ENCODE measurements around the gene ISG15.
"Not testable (repeated sequence)": the region's sequence is repeated elsewhere in the genome, so short reads cannot be mapped to it uniquely, and the experiment has no call there.

The ISG15 gene

DNA sequence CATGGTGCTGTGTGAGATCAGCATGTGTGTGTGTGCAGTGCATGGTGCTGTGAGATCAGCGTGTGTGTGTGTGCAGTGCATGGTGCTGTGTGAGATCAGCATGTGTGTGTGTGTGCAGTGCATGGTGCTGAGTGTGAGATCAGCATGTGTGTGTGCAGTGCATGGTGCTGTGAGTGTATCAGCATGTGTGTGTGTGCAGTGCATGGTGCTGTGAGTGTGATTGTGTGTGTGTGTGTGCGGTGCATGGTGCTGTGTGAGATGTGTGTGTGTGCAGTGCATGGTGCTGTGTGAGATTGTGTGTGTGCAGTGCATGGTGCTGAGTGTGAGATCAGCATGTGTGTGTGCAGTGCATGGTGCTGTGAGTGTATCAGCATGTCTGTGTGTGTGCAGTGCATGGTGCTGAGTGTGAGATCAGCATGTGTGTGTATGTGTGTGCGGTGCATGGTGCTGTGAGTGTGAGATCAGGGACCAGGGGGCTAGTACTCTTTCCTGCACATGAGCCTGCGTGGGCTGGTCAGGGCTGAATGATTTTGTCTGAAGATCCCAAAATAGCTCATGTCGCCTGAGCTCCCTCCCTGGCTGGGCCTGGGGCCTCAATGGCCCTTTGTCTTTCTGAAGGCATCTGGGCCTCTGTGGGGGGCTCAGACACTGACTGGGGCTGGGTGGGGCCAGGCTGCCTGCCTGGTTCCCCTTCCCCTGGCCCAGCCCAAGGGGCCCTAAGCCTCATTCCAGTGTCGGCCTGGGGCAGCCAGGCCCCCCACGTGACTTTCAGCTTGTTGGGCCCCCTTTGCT is 17.8 kb downstream of the ISG15 start:
- DNase-seq (ENCODE audit: low read depth): not testable (repeated sequence)

DNA sequence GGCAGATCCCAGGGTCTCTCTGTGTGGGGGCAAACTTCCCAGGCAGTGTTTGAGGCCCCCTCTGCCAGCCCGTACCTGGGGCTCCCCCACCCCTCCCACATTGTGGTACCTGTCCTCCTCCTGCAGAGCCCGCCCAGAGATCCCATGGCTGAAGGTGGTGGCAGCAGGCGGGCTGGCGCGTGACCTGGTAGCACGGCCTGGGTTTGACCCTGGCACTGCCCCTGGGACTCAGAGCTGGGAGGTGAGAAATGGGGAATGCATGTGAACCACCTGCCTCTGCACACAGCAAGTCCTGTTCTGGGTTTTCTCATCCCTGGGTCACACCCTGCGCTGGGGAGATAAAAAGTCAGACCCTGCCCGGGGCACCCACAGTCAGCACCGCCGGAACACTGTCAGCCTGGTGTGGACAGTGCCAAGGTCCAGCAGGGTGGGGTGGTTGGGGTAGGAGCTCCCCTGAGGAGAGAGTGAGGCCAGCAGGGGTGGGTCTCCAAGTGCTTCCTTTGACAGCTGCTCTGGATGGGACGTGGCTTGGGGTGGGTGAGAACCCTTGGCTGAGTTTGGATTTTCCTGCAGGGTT is 18.4 kb downstream of the ISG15 start:
- DNase-seq (ENCODE audit: low read depth): no peak

DNA sequence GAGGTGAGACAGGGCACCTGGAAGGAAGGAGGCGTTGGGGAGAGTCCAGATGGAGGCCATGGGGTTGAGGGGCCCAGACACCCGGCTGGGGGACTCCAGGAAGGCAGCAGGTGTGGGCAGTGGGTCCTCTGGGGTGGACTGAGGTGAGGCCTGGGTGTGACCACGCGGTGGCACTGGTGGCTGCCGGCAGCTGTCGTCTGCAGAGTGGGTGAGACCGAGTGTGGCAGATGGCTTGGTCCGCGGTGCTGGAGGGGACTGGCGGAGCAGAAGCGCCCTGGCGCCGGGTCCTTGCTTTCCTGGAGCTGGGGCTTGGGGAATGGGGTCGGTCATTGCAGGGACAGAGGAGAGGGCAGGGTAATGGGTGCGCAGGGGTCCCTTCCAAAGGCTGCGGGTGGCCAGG is 19.1 kb downstream of the ISG15 start:
- no peak for DNase-seq (ENCODE audit: low read depth)

DNA sequence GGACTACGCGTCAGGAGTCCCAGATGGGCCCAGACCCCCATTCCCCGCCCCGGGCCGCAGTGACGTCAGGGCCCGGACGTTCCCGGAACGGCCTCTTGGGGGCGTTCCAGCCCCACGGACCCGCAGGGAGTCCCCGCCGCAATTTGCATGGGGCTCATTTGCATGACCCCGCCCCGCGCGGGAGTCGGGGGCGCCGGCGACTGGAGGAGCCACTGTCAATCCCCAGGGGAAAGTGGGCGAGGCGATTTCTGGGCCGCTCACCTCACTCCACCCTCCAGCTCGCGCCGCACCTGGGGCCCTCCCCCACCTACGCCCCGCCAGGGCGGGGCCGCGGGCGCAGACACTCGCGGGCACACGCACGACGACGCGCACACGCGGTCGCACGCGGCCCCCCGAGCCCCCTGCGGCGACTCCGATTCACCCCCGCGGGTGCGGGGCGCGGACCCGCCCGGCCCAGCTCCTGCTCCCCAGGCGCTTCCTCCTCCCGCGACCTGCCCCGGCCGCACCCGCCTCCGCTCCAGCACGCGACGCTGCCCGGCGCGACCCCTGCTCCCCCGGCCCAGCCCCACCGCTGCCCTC is 19.8 kb downstream of the ISG15 start:
- DNase-seq (ENCODE audit: low read depth): no peak

DNA sequence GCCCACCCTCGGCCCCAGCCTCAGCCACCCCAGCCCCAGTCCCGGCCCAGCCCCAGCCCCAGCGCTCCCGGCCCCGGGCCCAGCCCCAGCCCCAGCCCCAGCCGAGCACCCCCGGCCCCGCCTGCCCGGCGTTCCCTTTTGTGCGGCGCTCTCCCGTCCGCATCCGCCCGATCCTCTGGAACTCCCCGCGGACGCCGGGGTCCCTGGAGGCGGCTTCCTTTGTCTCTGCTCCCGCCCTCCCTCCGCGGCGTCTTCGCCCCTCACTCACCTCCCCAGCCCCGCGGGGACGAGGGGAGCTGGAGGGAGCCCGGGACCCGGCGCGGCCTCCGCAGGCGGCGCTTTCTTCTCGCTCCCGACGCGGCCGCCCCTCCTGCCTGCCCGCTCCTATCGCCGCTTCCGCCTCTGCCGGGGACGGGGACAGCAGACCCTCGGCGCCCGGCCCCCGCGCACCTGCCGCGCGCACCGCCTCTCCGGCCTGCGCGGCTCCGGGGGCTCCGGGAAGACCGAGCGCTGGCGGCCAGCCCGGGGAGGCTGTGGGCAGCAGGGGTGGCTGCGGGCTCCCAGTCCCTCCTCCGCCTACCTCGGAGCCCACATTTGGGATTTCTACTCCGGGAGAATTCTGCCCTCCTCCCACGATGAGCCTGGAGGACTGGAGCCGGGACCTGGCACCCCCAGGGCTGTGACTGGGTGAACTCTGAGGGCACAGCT is 20.6 kb downstream of the ISG15 start:
- DNase-seq (ENCODE audit: low read depth): no peak

DNA sequence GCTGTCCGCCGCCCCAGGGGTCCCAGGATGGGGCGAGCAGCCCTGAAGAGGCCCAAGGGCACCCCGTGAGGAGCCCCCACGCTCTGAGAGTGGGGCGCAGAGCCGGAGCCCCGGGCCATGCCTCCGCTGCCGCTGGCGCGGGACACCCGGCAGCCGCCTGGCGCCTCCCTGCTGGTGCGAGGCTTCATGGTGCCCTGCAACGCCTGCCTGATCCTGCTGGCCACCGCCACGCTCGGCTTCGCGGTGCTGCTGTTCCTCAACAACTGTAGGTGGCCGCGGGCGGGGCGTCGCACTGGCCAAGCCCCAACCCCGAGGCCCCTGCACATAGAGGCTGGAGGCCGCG is 21.1 kb downstream of the ISG15 start:
- no peak for DNase-seq (ENCODE audit: low read depth)

DNA sequence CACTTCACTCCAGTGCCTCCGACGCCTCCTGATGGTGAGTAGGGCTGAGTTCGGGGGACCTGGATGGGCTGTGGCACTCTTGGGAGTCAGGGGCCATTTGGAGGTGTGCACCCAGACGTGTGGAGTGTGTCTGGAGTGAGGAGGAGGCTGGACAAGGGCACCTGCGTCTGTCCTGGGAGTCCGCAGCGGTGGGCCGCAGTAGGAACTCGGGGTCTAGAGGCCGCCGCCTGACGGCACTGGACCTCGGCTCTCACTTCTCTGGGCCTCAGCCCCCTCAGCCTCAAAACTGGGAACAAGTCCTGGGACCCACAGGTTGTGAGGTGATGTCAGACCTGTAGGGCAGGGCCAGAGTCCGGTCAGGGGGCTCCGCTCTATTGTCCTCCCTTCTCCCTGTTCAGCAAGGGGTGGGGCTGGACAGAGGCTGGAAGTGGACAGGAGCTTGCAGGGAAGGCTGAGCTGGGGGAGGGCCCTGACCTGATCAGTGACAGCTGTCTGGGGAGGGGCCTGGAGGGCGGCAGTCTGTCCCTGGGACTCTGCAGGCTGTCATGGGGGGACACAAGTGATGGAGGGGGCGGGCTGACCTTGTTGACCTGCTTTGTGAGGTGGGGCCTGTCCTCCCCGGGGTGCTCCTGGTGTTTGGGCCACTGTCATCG is 22.1 kb downstream of the ISG15 start:
- no peak for DNase-seq (ENCODE audit: low read depth)

DNA sequence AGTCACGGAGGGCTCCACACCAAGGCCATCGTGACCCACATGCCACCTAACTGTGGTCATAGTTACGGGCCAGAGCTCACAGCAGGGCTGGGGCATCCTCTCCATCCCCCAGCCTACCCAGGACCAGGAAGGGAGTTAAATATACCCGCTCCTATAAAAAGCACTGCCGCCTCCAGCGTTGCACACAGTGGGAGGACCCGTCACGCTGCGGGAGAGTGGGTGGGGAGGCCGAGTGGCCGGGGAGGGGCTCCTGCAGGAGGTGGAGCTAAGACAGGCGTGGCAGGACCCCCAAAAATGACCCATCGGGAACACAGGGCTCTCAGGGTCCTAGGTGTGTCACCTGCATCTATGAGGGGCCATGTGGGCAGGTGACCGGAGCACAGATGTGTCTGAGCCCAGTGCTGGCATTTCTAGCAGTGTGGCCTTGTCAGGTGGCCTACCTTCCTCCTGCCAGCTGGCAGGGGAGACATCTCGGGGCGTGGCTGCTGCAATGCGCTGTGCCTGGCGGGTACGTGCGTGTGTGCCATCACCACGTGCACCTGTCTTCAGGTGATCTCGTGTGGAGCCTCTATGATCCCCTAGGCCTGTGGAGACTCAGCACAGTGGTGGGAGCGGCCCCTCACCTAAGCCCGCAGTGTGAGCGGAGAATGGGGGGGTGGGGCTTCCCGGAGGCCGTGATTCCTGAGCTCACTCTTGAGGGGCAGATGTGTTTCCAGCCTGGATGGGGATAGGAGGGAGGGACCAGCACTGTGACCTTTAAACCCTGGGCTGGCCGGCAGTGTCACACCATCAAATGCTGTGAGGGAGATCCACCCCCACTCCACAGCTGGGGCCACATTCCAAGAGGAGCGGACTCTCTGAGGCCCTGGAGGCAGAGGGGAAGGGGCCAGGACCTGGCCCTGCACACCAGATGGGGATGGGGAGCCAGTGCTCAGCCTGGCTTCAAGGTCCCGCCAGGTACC is 24.4 kb downstream of the ISG15 start:
- no peak for DNase-seq (ENCODE audit: low read depth)

DNA sequence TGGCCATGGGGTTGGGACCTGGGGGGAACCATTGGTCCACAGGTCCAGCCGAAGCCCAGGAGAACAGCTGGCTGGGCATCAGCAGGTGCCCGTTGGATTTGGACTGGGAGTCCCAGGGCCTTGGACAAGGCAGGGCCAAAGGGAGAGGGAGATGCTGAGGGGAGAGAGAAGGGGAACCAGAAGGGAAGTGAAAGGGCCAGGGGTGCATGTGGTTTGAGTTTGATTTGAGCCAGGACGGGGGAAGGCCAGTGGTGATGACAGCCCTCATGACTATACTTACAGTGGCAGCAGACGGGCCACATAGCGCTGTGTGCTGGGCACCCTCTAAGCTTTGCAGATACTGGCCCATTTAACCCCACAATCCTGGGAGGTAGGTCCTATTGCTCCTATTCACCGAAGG is 25.4 kb downstream of the ISG15 start:
- no peak for DNase-seq (ENCODE audit: low read depth)

DNA sequence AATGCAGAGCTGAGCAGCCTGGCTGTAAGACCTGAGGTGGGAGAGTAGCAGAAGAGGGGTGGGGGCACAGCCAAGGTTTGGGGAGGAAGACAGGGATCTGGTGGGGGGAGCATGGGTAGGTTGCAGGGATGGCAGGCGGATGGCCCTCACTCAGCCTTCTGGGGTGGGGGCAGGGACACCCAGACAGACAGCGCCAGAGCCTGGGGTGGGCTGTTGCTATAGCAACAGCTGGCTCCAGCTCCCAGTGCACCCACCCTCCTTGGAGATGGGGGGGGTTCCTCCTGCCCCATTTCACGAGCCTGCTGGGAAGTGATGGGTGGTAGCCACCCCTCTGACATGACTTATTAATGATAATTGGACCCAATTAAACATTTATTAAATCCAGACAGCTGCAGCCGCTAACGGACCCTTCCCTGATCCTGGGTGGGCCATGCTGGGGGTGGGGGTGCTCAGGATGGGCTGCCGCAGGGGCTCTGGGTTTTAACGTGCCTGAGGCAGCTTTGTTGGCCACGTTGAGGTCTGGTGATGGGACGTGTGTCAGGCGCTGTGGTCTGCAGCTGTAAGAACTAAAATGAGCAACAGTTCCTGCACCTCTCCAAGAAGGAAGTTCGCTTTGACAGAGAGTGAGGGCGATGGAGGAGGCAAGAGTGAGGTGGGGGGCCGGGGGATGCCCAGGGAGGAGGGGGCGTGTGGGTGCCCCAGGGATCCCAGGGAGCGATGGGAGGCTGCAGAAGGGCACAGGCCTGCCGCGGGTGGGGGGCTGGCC is 26.0 kb downstream of the ISG15 start:
- no peak for DNase-seq (ENCODE audit: low read depth)

DNA sequence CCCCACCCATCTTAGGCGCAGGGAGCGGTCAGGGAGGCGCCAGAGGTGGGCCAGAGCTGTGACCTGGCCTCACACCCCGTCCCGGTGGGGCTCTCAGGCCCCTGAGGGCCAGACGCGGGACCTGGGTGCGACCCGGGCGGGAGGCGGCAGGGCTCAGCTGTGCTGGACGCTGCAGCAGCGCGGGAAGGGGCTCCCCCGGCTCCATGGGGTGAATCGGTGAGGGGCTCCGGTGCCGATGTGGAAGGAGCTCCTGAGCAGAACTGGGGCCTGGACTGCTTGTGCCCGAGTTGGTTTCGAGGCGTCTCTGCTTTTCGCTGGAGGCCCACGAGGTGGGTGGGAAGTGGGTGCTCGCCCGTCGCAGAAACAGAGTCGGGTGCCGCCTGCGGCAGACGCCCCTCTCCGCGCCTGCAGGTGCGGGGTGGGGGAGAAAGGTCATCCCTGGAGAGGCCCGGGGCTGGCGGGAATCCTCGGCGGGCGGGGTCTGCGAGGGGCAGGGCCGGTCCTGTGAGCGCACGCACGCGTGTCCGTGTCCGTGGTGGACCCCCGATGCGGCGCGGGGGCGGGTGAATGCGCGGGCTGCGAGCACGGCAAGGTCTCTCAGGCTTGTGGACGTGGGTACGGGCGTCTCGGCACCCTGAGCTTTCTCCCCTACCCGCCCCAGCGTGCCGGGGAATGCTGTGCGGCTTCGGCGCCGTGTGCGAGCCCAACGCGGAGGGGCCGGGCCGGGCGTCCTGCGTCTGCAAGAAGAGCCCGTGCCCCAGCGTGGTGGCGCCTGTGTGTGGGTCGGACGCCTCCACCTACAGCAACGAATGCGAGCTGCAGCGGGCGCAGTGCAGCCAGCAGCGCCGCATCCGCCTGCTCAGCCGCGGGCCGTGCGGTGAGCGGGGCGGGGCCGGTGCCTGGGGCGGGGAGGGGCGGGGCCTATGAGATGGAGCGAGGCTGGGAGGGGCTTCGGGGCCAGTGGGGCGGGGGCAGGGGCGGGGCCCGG is 27.0 kb downstream of the ISG15 start:
- peak; percentile 88 for DNase-seq (ENCODE audit: low read depth)

DNA sequence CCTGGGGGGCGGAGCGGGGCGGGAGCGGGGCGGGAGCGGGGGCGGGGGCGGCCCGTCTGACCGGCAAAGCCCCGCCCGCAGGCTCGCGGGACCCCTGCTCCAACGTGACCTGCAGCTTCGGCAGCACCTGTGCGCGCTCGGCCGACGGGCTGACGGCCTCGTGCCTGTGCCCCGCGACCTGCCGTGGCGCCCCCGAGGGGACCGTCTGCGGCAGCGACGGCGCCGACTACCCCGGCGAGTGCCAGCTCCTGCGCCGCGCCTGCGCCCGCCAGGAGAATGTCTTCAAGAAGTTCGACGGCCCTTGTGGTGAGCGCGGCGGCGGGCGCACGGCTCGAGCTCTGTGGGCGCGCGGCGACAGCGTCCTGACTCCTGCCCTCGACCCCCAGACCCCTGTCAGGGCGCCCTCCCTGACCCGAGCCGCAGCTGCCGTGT is 27.8 kb downstream of the ISG15 start:
- DNase-seq (ENCODE audit: low read depth): no peak

DNA sequence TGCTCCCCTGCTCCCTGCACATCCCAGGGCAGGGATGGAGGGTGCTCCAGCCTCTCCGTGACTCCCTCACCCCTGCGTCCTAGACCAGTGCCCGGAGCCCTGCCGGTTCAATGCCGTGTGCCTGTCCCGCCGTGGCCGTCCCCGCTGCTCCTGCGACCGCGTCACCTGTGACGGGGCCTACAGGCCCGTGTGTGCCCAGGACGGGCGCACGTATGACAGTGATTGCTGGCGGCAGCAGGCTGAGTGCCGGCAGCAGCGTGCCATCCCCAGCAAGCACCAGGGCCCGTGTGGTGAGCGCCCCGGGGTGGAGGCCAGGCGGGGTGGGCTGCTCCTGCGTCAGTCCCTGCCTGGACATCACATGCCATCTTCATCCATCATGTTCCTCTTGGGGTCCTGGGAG is 28.6 kb downstream of the ISG15 start:
- no peak for DNase-seq (ENCODE audit: low read depth)

DNA sequence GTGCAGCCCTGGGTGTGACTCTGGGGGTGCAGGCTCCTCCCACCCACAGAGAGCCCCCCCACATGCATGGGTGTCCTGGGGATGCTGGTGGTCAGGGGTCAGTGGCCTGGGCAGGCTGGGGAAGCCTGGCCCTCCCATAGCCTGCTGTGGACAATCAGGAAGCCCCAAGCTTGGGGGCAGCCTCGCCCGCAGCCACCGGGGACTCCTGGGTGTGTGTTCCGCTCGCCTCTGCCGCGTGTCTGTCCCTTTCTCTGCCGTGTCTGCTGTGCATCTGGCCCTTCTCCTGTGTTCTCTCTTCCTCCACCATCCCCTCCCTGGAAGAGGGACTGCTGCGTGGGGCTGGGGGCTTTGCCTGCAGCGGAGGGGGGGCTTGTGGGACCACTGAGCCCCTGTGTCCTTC is 29.5 kb downstream of the ISG15 start:
- DNase-seq (ENCODE audit: low read depth): no peak

DNA sequence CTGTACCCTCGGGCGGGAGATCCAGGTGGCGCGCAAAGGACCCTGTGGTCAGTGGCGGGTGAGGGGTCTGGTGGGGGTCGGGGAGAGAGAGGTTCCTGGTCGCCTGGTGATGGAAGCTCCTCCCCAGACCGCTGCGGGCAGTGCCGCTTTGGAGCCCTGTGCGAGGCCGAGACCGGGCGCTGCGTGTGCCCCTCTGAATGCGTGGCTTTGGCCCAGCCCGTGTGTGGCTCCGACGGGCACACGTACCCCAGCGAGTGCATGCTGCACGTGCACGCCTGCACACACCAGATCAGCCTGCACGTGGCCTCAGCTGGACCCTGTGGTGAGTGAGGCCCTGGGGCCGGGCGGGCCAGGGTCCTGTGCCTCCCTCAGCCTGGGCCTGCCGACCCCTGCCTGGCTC is 30.1 kb downstream of the ISG15 start:
- DNase-seq (ENCODE audit: low read depth): no peak

DNA sequence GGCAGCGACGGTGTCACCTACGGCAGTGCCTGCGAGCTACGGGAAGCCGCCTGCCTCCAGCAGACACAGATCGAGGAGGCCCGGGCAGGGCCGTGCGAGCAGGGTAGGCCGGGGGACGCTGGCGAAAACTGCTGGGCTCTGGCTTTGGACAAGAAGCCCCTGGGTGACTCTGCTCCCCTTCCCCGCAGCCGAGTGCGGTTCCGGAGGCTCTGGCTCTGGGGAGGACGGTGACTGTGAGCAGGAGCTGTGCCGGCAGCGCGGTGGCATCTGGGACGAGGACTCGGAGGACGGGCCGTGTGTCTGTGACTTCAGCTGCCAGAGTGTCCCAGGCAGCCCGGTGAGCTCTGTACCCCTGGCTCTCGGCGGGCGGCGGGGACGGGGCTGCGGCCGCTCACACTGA is 30.6 kb downstream of the ISG15 start:
- no peak for DNase-seq (ENCODE audit: low read depth)

DNA sequence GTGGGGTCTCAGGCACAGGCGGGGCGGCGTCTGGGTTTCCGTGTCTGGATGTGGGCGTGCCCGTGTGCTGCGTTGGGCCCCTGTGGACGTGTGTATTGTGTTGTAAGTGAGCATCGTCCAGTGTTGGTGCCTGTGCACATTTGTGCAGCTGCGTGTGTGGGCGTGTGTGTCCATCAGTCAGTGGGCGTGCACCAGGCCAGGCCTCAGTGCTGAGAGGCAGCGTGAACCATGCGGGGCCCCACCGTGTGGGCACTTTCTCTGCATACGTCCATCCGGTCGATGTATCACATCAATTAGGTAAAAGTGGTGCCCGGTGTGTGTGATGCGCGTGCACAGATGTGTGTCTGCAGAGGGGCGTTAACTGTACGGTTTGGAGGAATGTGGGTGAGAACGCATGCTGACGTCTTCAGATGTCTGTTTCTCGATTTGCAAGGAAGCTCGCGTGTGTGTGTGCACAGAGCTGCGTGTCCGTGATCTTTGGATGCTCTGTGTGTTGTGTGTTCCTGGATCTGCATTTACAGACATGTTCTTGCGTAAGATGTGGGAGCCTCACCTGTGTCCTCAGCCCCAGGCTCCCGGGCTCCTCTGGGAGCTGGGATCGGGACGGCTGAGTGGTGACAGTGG is 31.3 kb downstream of the ISG15 start:
- no peak for DNase-seq (ENCODE audit: low read depth)

DNA sequence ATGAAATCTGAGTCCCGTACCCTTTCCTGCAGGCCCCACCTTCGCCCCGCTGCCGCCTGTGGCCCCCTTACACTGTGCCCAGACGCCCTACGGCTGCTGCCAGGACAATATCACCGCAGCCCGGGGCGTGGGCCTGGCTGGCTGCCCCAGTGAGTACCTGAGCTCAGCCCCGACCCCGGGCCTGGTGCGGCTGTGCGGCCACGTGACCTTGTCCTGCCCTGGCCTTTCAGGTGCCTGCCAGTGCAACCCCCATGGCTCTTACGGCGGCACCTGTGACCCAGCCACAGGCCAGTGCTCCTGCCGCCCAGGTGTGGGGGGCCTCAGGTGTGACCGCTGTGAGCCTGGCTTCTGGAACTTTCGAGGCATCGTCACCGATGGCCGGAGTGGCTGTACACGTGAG is 31.8 kb downstream of the ISG15 start:
- no peak for DNase-seq (ENCODE audit: low read depth)

DNA sequence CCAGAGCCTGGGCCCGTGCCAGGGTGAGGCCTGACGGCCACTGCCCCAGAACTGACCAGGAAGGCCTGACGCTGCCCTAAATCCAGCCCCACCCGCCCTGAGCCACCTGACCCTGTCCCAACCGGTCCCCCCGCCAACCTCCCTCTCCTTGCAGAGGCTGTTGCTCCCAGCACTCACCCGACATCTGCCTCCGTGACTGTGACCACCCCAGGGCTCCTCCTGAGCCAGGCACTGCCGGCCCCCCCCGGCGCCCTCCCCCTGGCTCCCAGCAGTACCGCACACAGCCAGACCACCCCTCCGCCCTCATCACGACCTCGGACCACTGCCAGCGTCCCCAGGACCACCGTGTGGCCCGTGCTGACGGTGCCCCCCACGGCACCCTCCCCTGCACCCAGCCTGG is 32.9 kb downstream of the ISG15 start:
- no peak for DNase-seq (ENCODE audit: low read depth)

Data from CMK (cell line).